NCI-H128 (cell line): ENCODE measurements around the gene ROBO1.
"Not testable (repeated sequence)": the region's sequence is repeated elsewhere in the genome, so short reads cannot be mapped to it uniquely, and the experiment has no call there.

Experiments used
- DNase-seq: peaks from one replicate; lab custom pipeline; 2025; ENCODE audit not compliant: unreplicated experiment; lab: John Stamatoyannopoulos, UW

Gene ROBO1

DNA sequence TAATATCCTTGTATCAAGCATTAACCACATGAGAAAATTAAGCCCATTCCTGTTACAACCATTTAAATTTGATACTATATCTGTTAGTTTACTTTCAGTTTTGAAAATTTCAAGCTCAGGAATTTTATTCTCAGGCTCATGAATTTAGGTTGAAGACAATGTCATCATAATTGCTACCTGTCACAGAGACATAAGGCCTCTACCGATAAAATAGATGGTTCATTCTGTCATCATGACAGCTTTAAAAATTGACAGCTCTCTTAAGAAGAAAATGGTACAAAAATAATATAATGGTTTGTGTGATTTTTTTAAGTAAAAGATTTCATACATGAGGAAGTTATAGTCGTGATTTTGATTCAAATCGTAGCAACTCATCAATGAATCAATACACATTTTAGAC lies 1003.2 kb downstream of the ROBO1 start:
- no peak for DNase-seq

DNA sequence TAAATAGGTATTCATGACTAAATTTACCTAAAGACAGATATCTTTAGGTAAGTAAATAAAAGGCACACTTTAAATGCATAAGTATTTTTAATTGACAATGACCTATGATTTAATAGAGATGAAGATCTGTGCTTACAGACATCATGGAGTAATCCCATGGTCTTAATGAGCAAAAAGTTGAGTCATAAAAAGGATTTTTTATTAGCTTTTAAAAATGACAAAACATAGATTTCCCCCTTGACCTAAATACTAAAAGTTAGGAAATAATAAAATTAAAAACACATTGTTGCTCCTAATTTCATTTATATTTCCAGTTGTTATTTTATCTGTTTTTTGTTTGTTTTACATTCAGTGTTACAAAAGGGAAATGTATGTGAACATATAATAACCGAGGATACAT lies 1005.7 kb downstream of the ROBO1 start:
- no peak for DNase-seq

DNA sequence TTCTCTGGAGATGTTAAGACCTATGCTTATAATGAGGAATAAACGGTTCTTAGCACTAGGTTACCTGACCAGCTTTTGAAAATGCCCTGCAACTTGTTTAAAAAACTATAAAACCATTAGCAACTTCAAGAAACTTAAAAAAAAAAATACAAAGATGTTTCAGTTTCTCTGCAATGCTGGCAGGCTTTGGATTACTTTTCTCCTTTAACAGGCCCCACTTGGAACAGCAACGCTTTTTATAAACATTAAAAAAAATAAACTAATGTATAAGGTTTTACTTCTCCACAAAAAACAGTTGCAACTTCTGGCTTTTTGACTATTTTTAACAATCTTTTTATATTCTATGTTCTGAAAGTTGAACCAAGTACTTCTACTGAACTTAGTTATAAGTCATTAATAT lies 1006.7 kb downstream of the ROBO1 start:
- DNase-seq: no peak

DNA sequence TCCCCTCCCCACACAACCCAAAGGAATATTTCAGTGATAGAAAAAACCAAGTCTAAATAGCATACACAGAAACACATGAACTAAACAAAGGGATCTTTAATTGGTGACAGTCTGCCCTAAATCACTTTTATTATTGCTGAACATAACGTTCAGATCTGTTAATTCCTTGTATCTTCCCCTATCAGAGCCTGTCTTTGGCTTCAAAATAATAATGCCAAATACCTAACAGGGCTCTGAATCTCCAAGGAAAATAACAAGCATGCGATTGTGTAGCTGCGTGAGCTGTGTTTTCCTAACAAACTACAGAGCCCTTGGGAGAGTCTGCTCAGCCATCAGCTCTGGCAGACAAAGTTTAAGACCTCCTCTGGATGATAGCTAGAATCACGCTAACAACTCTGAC lies 1010.1 kb downstream of the ROBO1 start:
- DNase-seq: no peak

DNA sequence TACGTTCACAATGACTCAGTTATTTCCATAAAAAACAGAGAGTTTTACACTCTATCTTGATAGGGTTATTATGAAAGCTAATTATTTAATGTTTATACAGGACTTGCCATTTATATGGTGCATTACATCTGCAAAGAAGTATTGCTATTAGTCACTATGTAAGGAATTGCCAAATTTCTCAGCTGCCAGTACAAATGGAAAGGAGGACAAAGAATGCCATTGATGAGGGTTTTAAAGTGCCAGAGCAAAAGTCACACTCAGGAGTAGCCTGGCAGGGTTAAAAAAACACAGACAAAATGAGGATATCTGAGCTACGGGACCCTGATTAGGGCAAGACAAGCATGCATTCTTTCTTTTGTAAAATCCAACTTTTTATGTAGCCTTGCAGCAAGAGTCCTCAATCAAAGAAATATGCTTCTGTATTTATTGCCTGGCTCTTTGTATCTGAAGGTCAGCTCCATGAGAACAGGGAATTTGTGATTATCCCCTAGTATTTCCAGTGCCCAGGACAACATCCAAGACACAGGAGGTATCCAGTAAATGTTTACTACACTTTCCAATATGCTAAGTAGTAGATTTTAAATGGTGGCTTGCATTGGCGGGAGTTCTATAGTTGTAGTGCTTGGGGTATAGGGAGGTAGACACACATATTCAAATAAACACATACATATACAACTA lies 1013.6 kb downstream of the ROBO1 start:
- no peak for DNase-seq

DNA sequence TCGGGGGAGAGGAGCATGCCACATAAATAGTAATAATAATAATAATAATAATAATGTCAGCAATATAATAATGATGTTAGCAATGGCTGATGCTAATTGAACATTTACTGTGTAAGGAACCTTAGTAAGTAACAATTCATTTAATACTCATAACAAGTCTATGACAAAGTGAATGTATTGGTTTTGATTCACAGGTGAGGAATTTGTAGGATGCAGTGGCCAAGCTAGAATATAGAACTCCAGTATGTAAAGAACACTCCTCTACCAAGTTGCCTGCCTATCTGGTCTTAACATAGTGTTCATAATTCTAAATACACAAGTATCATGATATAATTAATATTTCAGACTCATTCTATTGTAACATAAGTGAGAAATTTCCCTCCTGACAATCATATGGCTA lies 1016.5 kb downstream of the ROBO1 start:
- DNase-seq: no peak

DNA sequence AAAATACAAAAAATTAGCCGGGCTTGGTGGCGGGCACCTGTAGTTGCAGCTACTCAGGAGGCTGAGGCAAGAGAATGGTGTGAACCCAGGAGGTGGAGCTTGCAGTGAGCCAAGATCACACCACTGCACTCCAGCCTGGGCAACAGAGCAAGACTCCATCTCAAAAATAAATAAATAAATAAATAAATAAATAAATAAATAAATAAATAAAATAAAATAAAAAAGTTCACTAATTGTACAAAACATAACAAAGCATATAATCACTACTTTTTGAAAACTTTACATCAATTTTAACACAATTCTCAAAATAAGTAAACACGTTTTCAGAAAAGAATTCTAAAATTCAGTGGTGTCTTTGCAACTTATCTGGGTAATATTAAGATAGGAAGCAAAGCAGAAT lies 1017.5 kb downstream of the ROBO1 start:
- DNase-seq: not testable (repeated sequence)

DNA sequence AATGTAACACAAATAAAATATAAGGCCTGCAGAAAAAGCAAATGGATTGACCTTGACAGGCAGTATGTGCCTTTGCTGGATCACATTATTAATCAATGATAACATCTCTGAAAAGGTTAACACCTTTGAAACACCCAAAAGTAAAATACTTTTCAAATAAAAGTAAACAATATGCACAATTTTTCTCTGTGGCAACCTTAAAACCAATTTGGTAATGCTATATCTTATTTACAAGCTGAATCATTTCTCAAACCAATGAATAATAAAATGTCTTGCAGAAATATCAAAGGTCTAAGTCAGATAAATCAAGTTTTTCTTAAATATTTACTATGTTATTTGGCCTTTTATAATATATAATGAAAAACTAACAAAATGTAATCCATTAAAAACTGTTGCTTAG lies 1018.7 kb downstream of the ROBO1 start:
- no peak for DNase-seq

DNA sequence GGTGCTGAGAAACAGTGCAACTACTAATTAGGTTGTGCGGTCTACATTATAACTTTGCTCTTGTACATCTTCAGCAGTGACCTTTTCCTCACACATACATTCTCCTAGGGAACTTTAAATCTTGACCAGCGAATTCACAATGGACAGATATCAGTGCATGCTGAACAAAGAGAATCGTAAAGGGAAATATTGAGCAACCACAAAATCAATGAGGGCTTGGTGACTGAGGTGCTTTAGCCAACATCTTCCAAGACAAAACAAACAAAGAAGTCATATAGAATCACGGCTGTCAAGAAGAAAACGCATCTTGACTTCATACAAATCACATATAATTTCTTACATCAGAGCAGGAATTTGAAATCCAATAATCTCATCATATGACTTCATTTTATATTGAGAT lies 1022.0 kb downstream of the ROBO1 start:
- no peak for DNase-seq

DNA sequence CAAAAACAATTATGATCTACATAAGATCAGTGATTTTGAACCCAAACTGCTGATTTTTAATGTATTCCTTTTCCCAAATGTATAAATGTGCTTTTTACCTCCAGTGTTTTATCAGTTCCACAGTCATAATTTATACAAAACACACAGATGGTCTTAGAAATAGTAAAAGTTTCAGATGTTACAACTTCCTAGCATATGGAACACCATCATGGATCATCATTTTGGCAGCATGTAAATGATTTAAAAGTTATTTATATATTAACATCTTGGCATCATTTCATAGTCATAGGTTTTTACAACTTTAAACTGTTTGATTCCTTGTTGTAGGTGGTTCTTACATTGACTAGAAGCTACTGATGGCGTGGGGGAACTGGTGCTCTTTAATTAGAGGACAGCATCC lies 1025.3 kb downstream of the ROBO1 start:
- DNase-seq: no peak

DNA sequence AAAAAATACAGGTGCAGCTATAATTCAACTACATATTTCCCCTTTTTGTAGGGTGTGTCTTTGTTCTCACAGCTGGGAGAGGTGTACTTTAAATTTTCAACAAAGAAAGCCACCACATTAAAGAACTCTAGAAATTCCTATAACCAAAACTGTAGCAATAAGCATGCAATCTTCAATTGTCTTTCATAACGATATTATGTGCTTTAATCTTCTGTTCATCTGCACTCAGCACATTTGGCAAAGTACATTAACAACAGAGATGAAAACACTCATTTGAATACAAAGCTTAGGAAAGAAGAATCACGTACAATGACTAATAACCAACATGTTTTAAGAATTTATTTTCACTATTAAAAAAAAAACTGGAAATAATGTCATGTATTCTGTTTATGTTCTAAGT lies 1025.8 kb downstream of the ROBO1 start:
- no peak for DNase-seq

DNA sequence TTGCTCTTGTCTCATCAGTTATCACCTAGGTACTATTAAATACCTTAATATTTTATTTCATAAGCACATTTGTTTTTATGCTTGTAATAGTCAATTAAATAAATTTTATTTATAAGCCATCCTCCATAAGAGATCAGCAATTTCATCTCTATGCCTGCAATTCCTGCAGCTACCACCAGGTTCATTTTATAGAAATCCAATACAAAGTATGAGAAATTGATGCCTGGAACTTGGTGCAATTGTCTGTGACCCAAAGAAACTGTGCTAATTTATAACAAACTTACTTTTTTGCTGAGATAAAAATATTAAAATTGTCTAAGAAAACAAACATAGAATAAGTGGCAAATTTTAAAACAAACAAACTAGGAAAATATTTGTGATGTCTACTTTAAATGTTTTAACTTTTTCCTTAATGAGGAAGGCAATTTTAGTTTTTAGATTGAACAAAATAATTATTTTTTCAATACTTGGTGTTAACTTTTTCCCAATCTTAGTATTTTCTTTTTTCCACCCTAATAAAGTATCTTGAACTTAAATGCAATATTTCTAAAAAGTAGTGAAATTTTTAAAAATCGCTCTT lies 1026.6 kb downstream of the ROBO1 start:
- DNase-seq: no peak

DNA sequence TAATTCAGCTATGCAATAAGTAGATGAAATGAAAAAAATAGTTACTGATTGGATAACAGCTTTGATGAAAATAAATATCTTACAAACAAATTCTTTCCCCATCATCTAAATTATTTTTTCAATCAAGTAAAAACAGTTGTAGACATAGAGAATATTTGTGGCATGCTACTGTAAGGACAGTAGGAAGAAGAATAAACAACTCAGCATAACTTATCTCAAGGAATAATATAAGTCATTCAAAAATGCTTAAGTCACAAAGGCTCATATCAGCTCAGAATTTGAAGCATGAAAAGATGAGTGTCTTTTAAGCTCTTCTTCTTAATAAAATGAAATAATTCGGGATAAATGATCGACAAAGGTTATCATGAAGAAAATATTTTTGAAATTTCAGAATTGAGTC lies 1029.0 kb downstream of the ROBO1 start:
- DNase-seq: no peak

DNA sequence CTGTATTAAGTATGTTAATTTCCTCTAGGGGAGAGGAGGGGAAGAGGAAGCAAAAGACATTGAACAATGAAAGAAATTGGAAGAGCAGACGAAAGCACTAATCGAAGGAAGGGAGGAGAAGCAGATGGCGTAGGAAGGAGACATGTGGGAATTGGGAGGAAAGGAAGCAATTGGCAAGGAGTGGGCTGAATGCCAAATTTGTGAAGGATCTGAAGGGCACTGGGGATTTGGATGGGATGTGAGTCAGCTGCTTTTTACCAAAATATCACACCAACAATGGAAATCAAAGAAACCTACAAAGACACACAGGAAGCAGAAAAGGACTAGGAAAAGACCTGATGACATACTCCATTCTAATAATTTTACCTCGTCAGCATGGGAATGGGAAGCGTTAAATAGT lies 1029.8 kb downstream of the ROBO1 start:
- peak; percentile 11 for DNase-seq

DNA sequence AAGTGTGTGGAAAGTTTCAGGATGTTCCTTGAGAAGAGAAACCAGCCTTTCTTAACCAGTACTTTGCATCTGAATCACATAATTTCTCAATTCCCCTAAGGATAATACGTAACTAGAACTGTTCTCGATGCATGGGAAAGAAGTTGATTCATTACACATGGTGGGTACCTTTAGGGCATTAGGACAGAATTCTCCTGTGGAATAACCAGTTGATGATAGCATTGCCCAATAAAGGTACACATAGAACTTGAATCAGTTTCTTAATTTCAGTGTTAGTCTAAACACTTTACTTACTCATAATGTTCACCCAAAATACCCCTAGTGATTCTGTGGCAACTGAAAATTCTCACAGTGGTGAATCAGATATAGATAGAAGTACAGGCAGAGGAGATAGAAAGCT lies 1030.9 kb downstream of the ROBO1 start:
- DNase-seq: no peak

DNA sequence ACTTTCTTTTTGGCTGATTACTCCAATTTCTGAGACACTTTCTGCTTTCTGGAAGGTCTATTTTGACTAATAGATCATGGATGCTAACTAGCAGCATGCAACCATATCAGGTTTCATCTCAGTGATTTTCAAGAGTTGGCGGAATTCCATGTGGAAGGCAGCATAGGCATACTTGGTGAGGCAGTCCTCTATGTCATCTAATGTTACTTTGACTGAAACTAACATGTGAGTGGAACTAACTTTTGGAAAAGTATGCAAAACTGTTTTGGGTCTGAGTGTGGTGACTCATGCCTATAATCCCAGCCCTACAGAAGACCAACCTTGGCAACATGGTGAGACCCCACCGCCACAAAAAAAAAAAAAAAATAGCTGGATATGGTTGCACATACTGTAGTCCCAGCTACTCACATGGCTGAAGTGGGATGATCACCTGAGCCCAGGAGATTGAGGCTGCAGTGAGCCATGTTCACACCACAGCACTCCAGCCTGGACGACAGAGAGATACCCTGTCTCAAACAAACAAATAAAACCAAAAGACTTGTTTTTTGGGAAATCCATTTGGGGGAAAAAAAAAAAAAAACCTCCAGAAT lies 1033.7 kb downstream of the ROBO1 start:
- peak; percentile 47 for DNase-seq

DNA sequence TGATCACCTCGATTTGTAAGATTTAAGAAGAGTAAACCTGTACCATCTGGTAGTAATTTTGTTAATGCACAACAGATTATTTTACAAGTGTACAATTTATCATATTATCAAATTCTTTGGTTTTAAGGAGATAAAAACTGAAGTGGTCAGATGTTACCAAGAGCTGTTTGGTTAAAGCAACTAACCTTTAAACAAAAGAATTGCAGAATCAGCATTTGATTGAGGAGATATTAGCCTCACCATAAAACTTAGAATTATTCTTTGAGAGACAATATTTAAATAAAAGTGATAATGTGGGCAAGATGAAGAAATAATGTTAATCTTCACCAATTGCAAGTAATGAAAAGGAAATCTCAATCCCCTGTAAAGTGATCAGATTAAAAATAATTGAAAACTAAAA lies 1034.9 kb downstream of the ROBO1 start:
- no peak for DNase-seq

DNA sequence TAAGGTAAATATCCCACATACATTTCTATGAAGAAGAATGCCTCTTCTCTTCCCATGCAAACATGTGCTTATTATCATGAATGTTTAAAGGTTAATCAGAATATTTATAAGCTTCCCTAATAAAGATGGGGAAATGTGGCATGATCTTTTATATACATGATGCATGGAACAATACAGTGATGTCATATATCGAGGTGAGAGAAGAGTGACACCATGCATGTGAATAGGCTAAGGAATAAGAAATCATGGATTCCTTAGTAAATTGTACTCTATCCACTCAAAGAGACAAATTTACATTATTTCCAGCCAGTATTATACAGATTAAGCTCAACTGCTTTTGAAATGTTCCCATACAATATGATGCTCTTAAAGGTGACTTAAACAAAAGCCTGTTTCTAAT lies 1035.3 kb downstream of the ROBO1 start:
- no peak for DNase-seq

DNA sequence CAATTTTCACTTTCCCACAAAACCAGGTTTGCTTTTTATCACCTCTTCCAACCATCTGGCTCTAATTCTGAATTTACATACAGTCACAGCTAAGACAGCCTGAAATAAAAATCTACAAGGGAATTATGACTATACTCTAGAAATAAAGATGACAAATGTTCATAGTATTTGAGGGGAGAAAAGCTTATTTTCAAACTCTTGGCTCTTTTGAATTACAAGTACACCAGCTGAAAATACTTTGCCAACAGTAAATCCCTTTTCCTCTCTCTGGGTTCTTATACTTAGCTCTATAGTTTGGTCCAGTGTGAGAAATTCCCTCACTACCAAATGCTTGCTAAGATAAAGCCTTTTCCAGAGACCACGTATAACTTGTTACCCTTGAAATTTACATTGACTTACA lies 1037.9 kb downstream of the ROBO1 start:
- DNase-seq: no peak

DNA sequence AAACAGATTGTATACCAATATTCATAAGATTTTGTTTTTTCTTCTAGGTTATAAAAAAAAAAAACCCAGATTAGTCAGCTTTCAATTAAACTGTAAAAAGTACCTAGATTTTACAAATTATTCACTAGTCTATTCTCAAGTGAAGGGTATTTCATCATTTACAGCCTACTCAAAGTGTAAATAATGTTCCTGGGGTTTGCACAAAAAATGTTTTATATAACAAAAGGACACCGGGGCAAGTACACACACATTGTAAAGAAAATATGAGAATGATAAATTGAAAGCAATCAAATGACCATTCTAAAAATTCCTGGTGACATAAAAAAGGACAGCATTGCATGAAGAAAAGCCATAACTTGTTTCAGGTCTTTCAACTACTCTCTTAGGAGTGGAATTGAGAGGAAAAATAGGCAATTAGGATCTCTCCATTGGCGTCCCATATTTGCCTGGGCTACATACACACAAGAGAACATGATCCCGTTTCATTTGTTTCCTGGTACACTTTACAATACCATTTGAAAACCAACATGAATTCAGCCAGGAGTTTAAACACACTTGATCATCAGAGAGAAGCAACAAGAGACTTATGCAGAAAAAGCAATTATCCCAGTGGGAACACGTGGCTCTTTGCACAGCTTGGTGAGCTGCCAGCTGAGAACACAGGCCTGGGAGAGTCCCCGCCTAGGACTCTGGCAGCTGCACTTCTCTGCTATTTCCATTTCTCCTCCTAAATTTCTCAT lies 1039.2 kb downstream of the ROBO1 start:
- DNase-seq: peak; percentile 84

DNA sequence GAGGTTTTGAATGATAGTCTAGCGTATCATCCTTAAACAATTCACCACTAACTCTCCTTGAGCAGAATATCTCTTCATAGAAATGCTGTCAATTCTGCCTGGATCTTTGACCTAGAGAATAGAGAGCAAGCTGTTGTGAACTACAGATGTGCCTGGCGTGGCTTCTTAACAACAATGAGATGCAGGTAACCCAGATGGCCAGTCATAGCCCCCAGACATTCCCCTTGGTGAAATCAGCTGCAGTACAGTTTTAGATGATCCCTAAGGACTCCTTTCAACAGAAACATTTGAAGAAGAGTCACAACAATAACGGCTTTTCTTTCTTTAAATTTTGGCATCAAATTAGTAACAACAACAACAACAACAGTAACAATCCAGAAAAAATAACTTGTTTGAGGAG lies 1041.3 kb downstream of the ROBO1 start:
- DNase-seq: no peak

DNA sequence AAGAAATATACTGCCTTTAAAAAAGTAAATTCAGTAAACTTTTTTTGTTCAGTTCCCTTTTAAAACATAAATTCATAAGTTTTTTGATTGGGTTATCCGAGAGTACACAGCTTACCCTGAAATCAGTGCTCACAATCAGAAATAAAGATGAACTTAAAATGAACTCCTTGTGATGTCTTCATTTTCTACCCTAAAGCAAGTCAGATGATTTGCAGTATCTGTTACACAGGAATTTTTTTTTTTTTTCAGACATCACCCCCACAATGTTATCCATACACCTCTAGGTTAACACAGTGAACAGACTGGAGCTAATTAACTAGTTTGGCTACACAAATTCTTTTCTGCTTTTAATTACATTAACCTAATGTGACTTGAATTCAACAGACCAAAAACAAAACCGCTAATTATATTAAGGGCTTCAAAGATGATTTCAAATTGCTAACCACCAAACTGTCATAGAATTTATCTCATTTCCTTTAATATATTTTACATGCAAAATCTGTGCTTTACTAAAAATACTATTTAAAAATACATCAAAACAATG lies 1042.0 kb downstream of the ROBO1 start:
- DNase-seq: no peak
